ENCODE data around the gene EZR.

Gene EZR

GRCh38 chr6:158767709-158768108 lies 51.5 kb downstream of the EZR start:
- no peak overlapping the region for H3K9ac ChIP-seq (ENCODE audit: low read length)
- H3K36me3 ChIP-seq (ENCODE audit: control insufficient read depth in 1 of 2, insufficient read depth in 2 of 2, low read length in 2 of 2): peaks cover 86 to 91% of the 10 kb centered on the region in 2 experiments
- H3K23ac ChIP-seq (ENCODE audit: low read length): no peak overlapping the region
- no peaks in the 10 kb centered on the region for H3K79me2 ChIP-seq (ENCODE audit: control insufficient read depth, insufficient read depth, low read length, poor library complexity)
- H4K91ac ChIP-seq (ENCODE audit: low read depth, low read length): no peak overlapping the region
- no peaks in the 10 kb centered on the region for H3K27me3 ChIP-seq (ENCODE audit: insufficient read depth, low read length)
- no peak overlapping the region for H2BK12ac ChIP-seq (ENCODE audit: low read length)
- no peak overlapping the region for H3K4me3 ChIP-seq (ENCODE audit: low read depth, low read length)
- no peak overlapping the region for H4K8ac ChIP-seq (ENCODE audit: low read depth, low read length)
- no peak overlapping the region for H2BK5ac ChIP-seq (ENCODE audit: low read depth, low read length, poor library complexity)
- H3K14ac ChIP-seq (ENCODE audit: low read length): no peak overlapping the region
- H3K27ac ChIP-seq (ENCODE audit: low read depth, low read length): no peak overlapping the region
- no peaks in the 10 kb centered on the region for H3K9me3 ChIP-seq (ENCODE audit: insufficient read depth, low read depth, low read length)
- no peaks in the 10 kb centered on the region for H3K79me1 ChIP-seq (ENCODE audit: low read length)
- peaks cover 3% of the 10 kb centered on the region in 2 experiments for H3K4me1 ChIP-seq (ENCODE audit: control insufficient read depth in 1 of 2, insufficient read depth in 2 of 2, low read length in 2 of 2)
- WGBS (ENCODE audit: extremely low coverage, insufficient coverage, insufficient read length): no CpG with 5 or more reads among the region's 6 CpGs
- H2AK5ac ChIP-seq (ENCODE audit: low read length): no peak overlapping the region
- H3K4me2 ChIP-seq (ENCODE audit: low read length): no peak overlapping the region
- no peak overlapping the region for H2AFZ ChIP-seq (ENCODE audit: insufficient read depth, low read length, poor library complexity)
- H4K12ac ChIP-seq (ENCODE audit: low read depth, low read length): no peak overlapping the region
- H2BK120ac ChIP-seq (ENCODE audit: insufficient read depth, low read length, poor library complexity): no peak overlapping the region
- no peak for DNase-seq
- no peak overlapping the region for H3K4ac ChIP-seq (ENCODE audit: low read depth, low read length)
- H3K18ac ChIP-seq (ENCODE audit: low read length): no peak overlapping the region

- Histone ChIP-seq H3K79me1 (ENCODE audit: low read length) (no peaks in the 10 kb centered on the region), H4K12ac (ENCODE audit: low read depth, low read length) (no peak overlapping the region), H3K4me2 (ENCODE audit: low read length) (no peak overlapping the region), H2BK12ac (ENCODE audit: low read length) (no peak overlapping the region), H3K14ac (ENCODE audit: low read length) (no peak overlapping the region), H4K91ac (ENCODE audit: low read depth, low read length) (no peak overlapping the region), H3K27ac (ENCODE audit: low read depth, low read length) (no peak overlapping the region), H2BK5ac (ENCODE audit: low read depth, low read length, poor library complexity) (no peak overlapping the region), H3K36me3 (ENCODE audit: control insufficient read depth in 1 of 2, insufficient read depth in 2 of 2, low read length in 2 of 2) (peaks cover 79 to 82% of the 10 kb centered on the region in 2 experiments), H3K79me2 (ENCODE audit: control insufficient read depth, insufficient read depth, low read length, poor library complexity) (no peaks in the 10 kb centered on the region), H2AK5ac (ENCODE audit: low read length) (no peak overlapping the region), H3K27me3 (ENCODE audit: insufficient read depth, low read length) (no peaks in the 10 kb centered on the region), H3K4me3 (ENCODE audit: low read depth, low read length) (no peak overlapping the region), H3K4ac (ENCODE audit: low read depth, low read length) (no peak overlapping the region), H4K8ac (ENCODE audit: low read depth, low read length) (no peak overlapping the region), H3K18ac (ENCODE audit: low read length) (no peak overlapping the region), H3K4me1 (ENCODE audit: control insufficient read depth in 1 of 2, insufficient read depth in 2 of 2, low read length in 2 of 2) (peaks cover 3% of the 10 kb centered on the region in 2 experiments), H3K9me3 (ENCODE audit: insufficient read depth, low read depth, low read length) (no peaks in the 10 kb centered on the region), H3K9ac (ENCODE audit: low read length) (no peak overlapping the region), H2BK120ac (ENCODE audit: insufficient read depth, low read length, poor library complexity) (no peak overlapping the region), H2AFZ (ENCODE audit: insufficient read depth, low read length, poor library complexity) (no peak overlapping the region), H3K23ac (ENCODE audit: low read length) (no peak overlapping the region)
- no CpG with 5 or more reads among the region's 38 CpGs for WGBS (ENCODE audit: extremely low coverage, insufficient coverage, insufficient read length)
- no peak for DNase-seq
Observed at GRCh38 chr6:158766621-158767455, 52.3 kb downstream of the EZR start.

GRCh38 chr6:158765499-158766068 lies 53.6 kb downstream of the EZR start:
- H2BK120ac ChIP-seq (ENCODE audit: insufficient read depth, low read length, poor library complexity): no peak overlapping the region
- no peak overlapping the region for H4K91ac ChIP-seq (ENCODE audit: low read depth, low read length)
- H3K9me3 ChIP-seq (ENCODE audit: insufficient read depth, low read depth, low read length): no peaks in the 10 kb centered on the region
- no peak overlapping the region for H3K23ac ChIP-seq (ENCODE audit: low read length)
- no peaks in the 10 kb centered on the region for H3K79me2 ChIP-seq (ENCODE audit: control insufficient read depth, insufficient read depth, low read length, poor library complexity)
- H4K8ac ChIP-seq (ENCODE audit: low read depth, low read length): no peak overlapping the region
- H3K27me3 ChIP-seq (ENCODE audit: insufficient read depth, low read length): no peaks in the 10 kb centered on the region
- H3K79me1 ChIP-seq (ENCODE audit: low read length): no peaks in the 10 kb centered on the region
- no peak overlapping the region for H2AK5ac ChIP-seq (ENCODE audit: low read length)
- no peak overlapping the region for H3K4ac ChIP-seq (ENCODE audit: low read depth, low read length)
- H3K9ac ChIP-seq (ENCODE audit: low read length): no peak overlapping the region
- peaks cover 7 to 8% of the 10 kb centered on the region in 2 experiments for H3K4me1 ChIP-seq (ENCODE audit: control insufficient read depth in 1 of 2, insufficient read depth in 2 of 2, low read length in 2 of 2)
- no peak for DNase-seq
- no peak overlapping the region for H2BK12ac ChIP-seq (ENCODE audit: low read length)
- no peak overlapping the region for H3K4me3 ChIP-seq (ENCODE audit: low read depth, low read length)
- no CpG with 5 or more reads among the region's 13 CpGs for WGBS (ENCODE audit: extremely low coverage, insufficient coverage, insufficient read length)
- H3K27ac ChIP-seq (ENCODE audit: low read depth, low read length): no peak overlapping the region
- H3K36me3 ChIP-seq (ENCODE audit: control insufficient read depth in 1 of 2, insufficient read depth in 2 of 2, low read length in 2 of 2): peaks cover 66 to 70% of the 10 kb centered on the region in 2 experiments
- no peak overlapping the region for H3K4me2 ChIP-seq (ENCODE audit: low read length)
- H3K14ac ChIP-seq (ENCODE audit: low read length): no peak overlapping the region
- H2AFZ ChIP-seq (ENCODE audit: insufficient read depth, low read length, poor library complexity): no peak overlapping the region
- H2BK5ac ChIP-seq (ENCODE audit: low read depth, low read length, poor library complexity): no peak overlapping the region
- no peak overlapping the region for H3K18ac ChIP-seq (ENCODE audit: low read length)
- H4K12ac ChIP-seq (ENCODE audit: low read depth, low read length): no peak overlapping the region

GRCh38 chr6:158764926-158765325 lies 54.2 kb downstream of the EZR start:
- no peak overlapping the region for H3K27ac ChIP-seq (ENCODE audit: low read depth, low read length)
- H4K91ac ChIP-seq (ENCODE audit: low read depth, low read length): no peak overlapping the region
- H4K12ac ChIP-seq (ENCODE audit: low read depth, low read length): no peak overlapping the region
- no peak overlapping the region for H3K9ac ChIP-seq (ENCODE audit: low read length)
- H3K27me3 ChIP-seq (ENCODE audit: insufficient read depth, low read length): no peaks in the 10 kb centered on the region
- no peaks in the 10 kb centered on the region for H3K9me3 ChIP-seq (ENCODE audit: insufficient read depth, low read depth, low read length)
- H3K23ac ChIP-seq (ENCODE audit: low read length): no peak overlapping the region
- H2BK12ac ChIP-seq (ENCODE audit: low read length): no peak overlapping the region
- H3K79me2 ChIP-seq (ENCODE audit: control insufficient read depth, insufficient read depth, low read length, poor library complexity): no peaks in the 10 kb centered on the region
- no peak overlapping the region for H2BK5ac ChIP-seq (ENCODE audit: low read depth, low read length, poor library complexity)
- no peaks in the 10 kb centered on the region for H3K79me1 ChIP-seq (ENCODE audit: low read length)
- no peak overlapping the region for H2AK5ac ChIP-seq (ENCODE audit: low read length)
- no CpG with 5 or more reads among the region's 9 CpGs for WGBS (ENCODE audit: extremely low coverage, insufficient coverage, insufficient read length)
- no peak overlapping the region for H3K18ac ChIP-seq (ENCODE audit: low read length)
- H2BK120ac ChIP-seq (ENCODE audit: insufficient read depth, low read length, poor library complexity): no peak overlapping the region
- H3K14ac ChIP-seq (ENCODE audit: low read length): no peak overlapping the region
- H4K8ac ChIP-seq (ENCODE audit: low read depth, low read length): no peak overlapping the region
- H3K4me2 ChIP-seq (ENCODE audit: low read length): no peak overlapping the region
- H3K36me3 ChIP-seq (ENCODE audit: control insufficient read depth in 1 of 2, insufficient read depth in 2 of 2, low read length in 2 of 2): peaks cover 60 to 63% of the 10 kb centered on the region in 2 experiments
- H2AFZ ChIP-seq (ENCODE audit: insufficient read depth, low read length, poor library complexity): no peak overlapping the region
- no peak overlapping the region for H3K4ac ChIP-seq (ENCODE audit: low read depth, low read length)
- H3K4me3 ChIP-seq (ENCODE audit: low read depth, low read length): no peak overlapping the region
- H3K4me1 ChIP-seq (ENCODE audit: control insufficient read depth in 1 of 2, insufficient read depth in 2 of 2, low read length in 2 of 2): peaks cover 13 to 14% of the 10 kb centered on the region in 2 experiments
- no peak for DNase-seq

All from trophoblast cell (in vitro differentiated cells and primary cell).